GM06990 (cell line): Measurements from ENCODE around the gene OR7D4.

Experiments
- DNase-seq: peaks from one replicate; pipeline ENCODE4 v3.0.0-alpha.2; 2011; ENCODE audit not compliant: insufficient read length; ENCODE audit errors: extremely low read depth
- H3K27me3 ChIP-seq: replicated peaks from 2 replicates; pipeline ENCODE4 v1.6.0; 2011; ENCODE audit warnings: low read length; ENCODE audit not compliant: control insufficient read depth, insufficient read depth
- H3K36me3 ChIP-seq: 2 replicates; pipeline ENCODE4 v1.5.1; 2011; ENCODE audit warnings: low read length; ENCODE audit not compliant: control insufficient read depth, insufficient read depth
- H3K4me3 ChIP-seq: replicated peaks from 2 replicates; pipeline ENCODE4 v1.5.1; 2011; ENCODE audit warnings: low read depth, mild to moderate bottlenecking, control low read depth, low read length
- TF ChIP-seq, protein P1 (sequence below): IDR thresholded peaks from 2 replicates; pipeline ENCODE4 v1.5.1; 2011; ENCODE audit warnings: low read length, control low read depth, mild to moderate bottlenecking, inconsistent platforms; ENCODE audit not compliant: insufficient read depth, poor library complexity, severe bottlenecking

Gene OR7D4

GRCh38 chr19:9187191-9187590 is 32.2 kb downstream of the OR7D4 start:
- DNase-seq: no peak
- no peaks in the 10 kb centered on the region for H3K27me3 ChIP-seq
- no peak overlapping the region for H3K4me3 ChIP-seq
- H3K36me3 ChIP-seq: no peaks in the 10 kb centered on the region
- TF ChIP-seq, protein P1, sequence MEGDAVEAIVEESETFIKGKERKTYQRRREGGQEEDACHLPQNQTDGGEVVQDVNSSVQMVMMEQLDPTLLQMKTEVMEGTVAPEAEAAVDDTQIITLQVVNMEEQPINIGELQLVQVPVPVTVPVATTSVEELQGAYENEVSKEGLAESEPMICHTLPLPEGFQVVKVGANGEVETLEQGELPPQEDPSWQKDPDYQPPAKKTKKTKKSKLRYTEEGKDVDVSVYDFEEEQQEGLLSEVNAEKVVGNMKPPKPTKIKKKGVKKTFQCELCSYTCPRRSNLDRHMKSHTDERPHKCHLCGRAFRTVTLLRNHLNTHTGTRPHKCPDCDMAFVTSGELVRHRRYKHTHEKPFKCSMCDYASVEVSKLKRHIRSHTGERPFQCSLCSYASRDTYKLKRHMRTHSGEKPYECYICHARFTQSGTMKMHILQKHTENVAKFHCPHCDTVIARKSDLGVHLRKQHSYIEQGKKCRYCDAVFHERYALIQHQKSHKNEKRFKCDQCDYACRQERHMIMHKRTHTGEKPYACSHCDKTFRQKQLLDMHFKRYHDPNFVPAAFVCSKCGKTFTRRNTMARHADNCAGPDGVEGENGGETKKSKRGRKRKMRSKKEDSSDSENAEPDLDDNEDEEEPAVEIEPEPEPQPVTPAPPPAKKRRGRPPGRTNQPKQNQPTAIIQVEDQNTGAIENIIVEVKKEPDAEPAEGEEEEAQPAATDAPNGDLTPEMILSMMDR: no peak

GRCh38 chr19:9183000-9183399 is 36.4 kb downstream of the OR7D4 start:
- Histone ChIP-seq H3K4me3 (no peak overlapping the region), H3K36me3 (no peaks in the 10 kb centered on the region), H3K27me3 (no peaks in the 10 kb centered on the region)
- no peak for DNase-seq
- TF ChIP-seq, protein P1: no peak

GRCh38 chr19:9178901-9179300 is 40.5 kb downstream of the OR7D4 start, which contains the start of gene OR7D2:
TSS of gene OR7D2 (plus strand) at chr19:9178979. CDS start at chr19:9185782, 6,803 bp downstream.
- TF ChIP-seq, protein P1: no peak
- Histone ChIP-seq H3K4me3 (no peak within 1 kb of the TSS), H3K27me3 (no peaks in the 10 kb centered on the region), H3K36me3 (no peaks in the 10 kb centered on the region)
- DNase-seq: no peak

DNA sequence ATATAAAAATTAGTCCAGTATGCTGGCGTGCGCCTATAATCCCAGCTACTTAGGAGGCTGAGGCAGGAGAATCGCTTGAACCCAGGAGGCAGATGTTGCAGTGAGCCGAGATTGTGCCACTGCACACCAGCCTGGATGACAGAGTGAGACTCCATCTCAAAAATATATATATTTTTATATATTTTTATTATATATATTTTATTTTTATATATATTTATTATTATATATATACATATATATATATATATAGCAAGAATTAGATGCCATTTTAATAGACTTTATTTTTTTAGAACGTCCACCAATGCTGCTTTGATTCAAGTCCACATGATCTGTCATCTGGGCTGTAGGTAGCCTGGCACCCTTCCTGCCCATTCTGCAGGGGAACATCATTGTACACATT is 44.1 kb downstream of the OR7D4 start:
- no peak overlapping the region for H3K4me3 ChIP-seq
- TF ChIP-seq, protein P1: no peak
- no peak for DNase-seq
- H3K27me3 ChIP-seq: no peaks in the 10 kb centered on the region
- H3K36me3 ChIP-seq: no peaks in the 10 kb centered on the region

- no peak overlapping the region for H3K4me3 ChIP-seq
- H3K36me3 ChIP-seq: no peaks in the 10 kb centered on the region
- TF ChIP-seq, protein P1: no peak
- H3K27me3 ChIP-seq: no peaks in the 10 kb centered on the region
- no peak for DNase-seq
Observed at GRCh38 chr19:9171393-9171991, 47.9 kb downstream of the OR7D4 start.

DNA sequence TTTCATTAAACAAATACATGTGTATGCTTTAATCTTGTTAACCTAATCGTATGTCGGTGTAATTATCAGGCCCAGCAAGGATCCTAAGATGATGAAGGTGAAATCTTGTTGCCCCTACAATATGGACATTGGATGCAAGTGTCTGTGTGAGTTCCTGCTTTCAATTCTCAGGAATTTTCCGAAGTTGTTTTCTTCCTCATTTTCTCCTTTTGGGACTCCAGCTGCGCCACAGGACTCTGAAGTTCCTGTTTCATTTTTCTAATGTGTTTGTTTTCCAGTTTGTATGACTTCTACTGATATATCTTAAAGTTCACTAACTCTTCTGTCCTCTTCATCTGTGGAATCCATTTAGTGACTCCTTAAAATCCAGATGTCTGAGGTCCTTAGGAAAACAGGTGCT is 52.5 kb downstream of the OR7D4 start:
- Histone ChIP-seq H3K4me3 (no peak overlapping the region), H3K27me3 (no peaks in the 10 kb centered on the region), H3K36me3 (peaks cover 7% of the 10 kb centered on the region)
- DNase-seq: no peak
- TF ChIP-seq, protein P1: no peak
